HL-60 (cell line): ENCODE data around the gene ZNF764.

Experiments used
- CTCF ChIP-seq: IDR thresholded peaks from one replicate; pipeline ENCODE4 v1.5.1; 2011; ENCODE audit warnings: low read length, control low read depth, inconsistent platforms; ENCODE audit not compliant: insufficient read depth
- POLR2AphosphoS5 ChIP-seq: IDR thresholded peaks from 2 replicates; pipeline ENCODE4 v1.6.1; 2012; ENCODE audit warnings: low read depth
- SPI1 ChIP-seq: IDR thresholded peaks from 2 replicates; pipeline ENCODE4 v1.6.1; 2012; ENCODE audit warnings: low read depth, mild to moderate bottlenecking, borderline replicate concordance
- TF ChIP-seq, protein P1 (sequence below): IDR thresholded peaks from 2 replicates; pipeline ENCODE4 v1.6.1; 2012; ENCODE audit warnings: low read depth; ENCODE audit not compliant: insufficient replicate concordance

- no peak for TF ChIP-seq CTCF
- TF ChIP-seq SPI1, result peak; percentile 99
- TF ChIP-seq, protein P1, sequence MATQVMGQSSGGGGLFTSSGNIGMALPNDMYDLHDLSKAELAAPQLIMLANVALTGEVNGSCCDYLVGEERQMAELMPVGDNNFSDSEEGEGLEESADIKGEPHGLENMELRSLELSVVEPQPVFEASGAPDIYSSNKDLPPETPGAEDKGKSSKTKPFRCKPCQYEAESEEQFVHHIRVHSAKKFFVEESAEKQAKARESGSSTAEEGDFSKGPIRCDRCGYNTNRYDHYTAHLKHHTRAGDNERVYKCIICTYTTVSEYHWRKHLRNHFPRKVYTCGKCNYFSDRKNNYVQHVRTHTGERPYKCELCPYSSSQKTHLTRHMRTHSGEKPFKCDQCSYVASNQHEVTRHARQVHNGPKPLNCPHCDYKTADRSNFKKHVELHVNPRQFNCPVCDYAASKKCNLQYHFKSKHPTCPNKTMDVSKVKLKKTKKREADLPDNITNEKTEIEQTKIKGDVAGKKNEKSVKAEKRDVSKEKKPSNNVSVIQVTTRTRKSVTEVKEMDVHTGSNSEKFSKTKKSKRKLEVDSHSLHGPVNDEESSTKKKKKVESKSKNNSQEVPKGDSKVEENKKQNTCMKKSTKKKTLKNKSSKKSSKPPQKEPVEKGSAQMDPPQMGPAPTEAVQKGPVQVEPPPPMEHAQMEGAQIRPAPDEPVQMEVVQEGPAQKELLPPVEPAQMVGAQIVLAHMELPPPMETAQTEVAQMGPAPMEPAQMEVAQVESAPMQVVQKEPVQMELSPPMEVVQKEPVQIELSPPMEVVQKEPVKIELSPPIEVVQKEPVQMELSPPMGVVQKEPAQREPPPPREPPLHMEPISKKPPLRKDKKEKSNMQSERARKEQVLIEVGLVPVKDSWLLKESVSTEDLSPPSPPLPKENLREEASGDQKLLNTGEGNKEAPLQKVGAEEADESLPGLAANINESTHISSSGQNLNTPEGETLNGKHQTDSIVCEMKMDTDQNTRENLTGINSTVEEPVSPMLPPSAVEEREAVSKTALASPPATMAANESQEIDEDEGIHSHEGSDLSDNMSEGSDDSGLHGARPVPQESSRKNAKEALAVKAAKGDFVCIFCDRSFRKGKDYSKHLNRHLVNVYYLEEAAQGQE, result no peak
- TF ChIP-seq POLR2AphosphoS5, result no peak; the same call in none of the 2 replicates
These were observed 30.5 kb downstream of the ZNF764 start for GRCh38 chr16:30527635-30528178.
